IMR-90 (cell line): ENCODE measurements around the gene DHRSX. TPM values are rescaled to one million over a fixed set of nuclear protein-coding genes. Genes with fewer than 3 reads are reported as not detected.

Experiments used
- ATAC-seq: fragments of 200-7000 bp; cut with Tn5 transposase; 2 replicates; pipeline ENCODE4 v1.9.1; 2020; ENCODE audit warnings: low read depth, mild to moderate bottlenecking, moderate library complexity
- BruUV-seq: library from RNA; stranded (reverse); fragments of 400-500 nt; replicated peaks from 2 replicates; lab custom pipeline; 2021; lab: Mats Ljungman, UMichigan
- CTCF ChIA-PET: fragments of 300-600 bp; formaldehyde crosslinking; extraction: SDS; loops from one replicate; lab custom pipeline; 2021; ENCODE audit warnings: antibody characterized with exemption; lab: Yijun Ruan, JAX
- POLR2A ChIA-PET: fragments of 300-600 bp; sonication (Branson Sonifier 250); formaldehyde crosslinking; loops from one replicate; lab custom pipeline; 2022; ENCODE audit warnings: antibody characterized with exemption; ENCODE audit not compliant: unreplicated experiment; lab: Charles Lee
- DNase-seq: peaks from one replicate; pipeline ENCODE4 v3.0.0; 2013
- H2AFZ ChIP-seq: replicated peaks from 2 replicates; pipeline ENCODE3; 2013; ENCODE audit warnings: low read length, mild to moderate bottlenecking; ENCODE audit not compliant: poor library complexity
- H2AK5ac ChIP-seq: 2 replicates; pipeline ENCODE4 v1.6.1; 2013; ENCODE audit warnings: low read depth, low read length, inconsistent platforms
- H2AK9ac ChIP-seq: replicated peaks from 2 replicates; pipeline ENCODE3; 2013; ENCODE audit warnings: mild to moderate bottlenecking, low read depth, low read length, moderate library complexity; ENCODE audit not compliant: poor library complexity
- H2BK120ac ChIP-seq: 2 replicates; pipeline ENCODE4 v1.6.1; 2013; ENCODE audit warnings: low read depth, low read length, inconsistent platforms
- H2BK15ac ChIP-seq: 3 replicates; pipeline ENCODE4 v1.6.1; 2013; ENCODE audit warnings: low read depth, low read length, inconsistent platforms
- H2BK20ac ChIP-seq: 2 replicates; pipeline ENCODE4 v1.6.1; 2013; ENCODE audit warnings: low read depth, mild to moderate bottlenecking, inconsistent platforms, low read length, moderate library complexity
- H2BK5ac ChIP-seq: 2 replicates; pipeline ENCODE4 v1.6.1; 2013; ENCODE audit warnings: mild to moderate bottlenecking, low read depth, low read length, inconsistent platforms; ENCODE audit not compliant: poor library complexity, severe bottlenecking
- H3K14ac ChIP-seq: replicated peaks from 2 replicates; pipeline ENCODE4 v1.6.1; 2013; ENCODE audit warnings: low read depth, low read length, inconsistent platforms
- H3K18ac ChIP-seq: 2 replicates; pipeline ENCODE4 v1.6.1; 2013; ENCODE audit warnings: low read depth, low read length, control low read depth
- H3K23ac ChIP-seq: 2 replicates; pipeline ENCODE4 v1.6.1; 2013; ENCODE audit warnings: low read depth, low read length, inconsistent platforms
- H3K27ac ChIP-seq: 2 replicates; pipeline ENCODE4 v1.5.1; 2013; ENCODE audit warnings: mild to moderate bottlenecking, control low read depth, low read length; ENCODE audit not compliant: insufficient read depth
- H3K27me3 ChIP-seq: 2 replicates; pipeline ENCODE4 v1.6.1; 2013; ENCODE audit warnings: low read length; ENCODE audit not compliant: control insufficient read depth, insufficient read depth
- H3K36me3 ChIP-seq: 2 replicates; pipeline ENCODE4 v1.6.1; 2013; ENCODE audit warnings: low read length, mixed read lengths; ENCODE audit not compliant: control insufficient read depth, insufficient read depth
- H3K4ac ChIP-seq: 2 replicates; pipeline ENCODE4 v1.6.1; 2013; ENCODE audit warnings: low read depth, low read length, inconsistent platforms
- H3K4me1 ChIP-seq: 2 replicates; pipeline ENCODE4 v1.6.1; 2013; ENCODE audit warnings: low read length, mixed read lengths; ENCODE audit not compliant: control insufficient read depth, insufficient read depth
- H3K4me2 ChIP-seq: 2 replicates; pipeline ENCODE4 v1.6.1; 2013; ENCODE audit warnings: low read depth, mild to moderate bottlenecking, control low read depth, low read length, moderate library complexity
- H3K4me3 ChIP-seq: 2 replicates; pipeline ENCODE4 v1.5.1; 2013; ENCODE audit warnings: low read depth, mild to moderate bottlenecking, control low read depth, low read length, moderate library complexity; ENCODE audit not compliant: insufficient read depth
- H3K56ac ChIP-seq: 2 replicates; pipeline ENCODE4 v1.6.1; 2013; ENCODE audit warnings: low read length, inconsistent platforms; ENCODE audit not compliant: insufficient read depth; ENCODE audit errors: extremely low read depth
- H3K79me1 ChIP-seq, 2 experiments: 2 replicates each; pipeline ENCODE4 v1.6.1; 2013; ENCODE audit warnings: low read length in 2 of 2, inconsistent platforms in 1 of 2, low read depth in 1 of 2
- H3K9ac ChIP-seq: 2 replicates; pipeline ENCODE4 v1.6.1; 2013; ENCODE audit warnings: low read depth, low read length, control low read depth
- H3K9me1 ChIP-seq: 2 replicates; pipeline ENCODE4 v1.6.1; 2013; ENCODE audit warnings: low read length, inconsistent platforms; ENCODE audit not compliant: insufficient read depth
- H3K9me3 ChIP-seq: 2 replicates; pipeline ENCODE4 v1.6.1; 2013; ENCODE audit warnings: low read length; ENCODE audit not compliant: control insufficient read depth, insufficient read depth
- H4K20me1 ChIP-seq: 2 replicates; pipeline ENCODE4 v1.6.1; 2013; ENCODE audit warnings: low read length, inconsistent platforms; ENCODE audit not compliant: insufficient read depth
- H4K5ac ChIP-seq: 2 replicates; pipeline ENCODE4 v1.6.1; 2013; ENCODE audit warnings: mild to moderate bottlenecking, low read depth, low read length, control low read depth
- H4K8ac ChIP-seq, 2 experiments: 2 replicates each; pipeline ENCODE4 v1.6.1; 2013; ENCODE audit warnings: low read depth in 2 of 2, low read length in 2 of 2, control low read depth in 1 of 2, inconsistent platforms in 1 of 2
- H4K91ac ChIP-seq: 2 replicates; pipeline ENCODE4 v1.6.1; 2013; ENCODE audit warnings: low read depth, low read length, inconsistent platforms; ENCODE audit not compliant: insufficient read depth
- BHLHE40 ChIP-seq: fragments of 150-350 bp; IDR thresholded peaks from 2 replicates; pipeline ENCODE4 v1.6.1; 2016; ENCODE audit warnings: mild to moderate bottlenecking, low read depth, low read length
- CEBPB ChIP-seq: IDR thresholded peaks from 2 replicates; pipeline ENCODE4 v1.6.1; 2012; ENCODE audit warnings: low read depth, low read length, improper control_type of control experiment
- CHD1 ChIP-seq: IDR thresholded peaks from 2 replicates; pipeline ENCODE4 v1.6.1; 2012; ENCODE audit warnings: low read depth, low read length, improper control_type of control experiment
- CTCF ChIP-seq: conservative IDR thresholded peaks from 2 replicates; pipeline ENCODE4 v1.5.1; 2012; ENCODE audit warnings: mild to moderate bottlenecking, low read depth, low read length, improper control_type of control experiment
- FOS ChIP-seq: fragments of 150-350 bp; IDR thresholded peaks from 2 replicates; pipeline ENCODE4 v1.6.1; 2016; ENCODE audit warnings: low read depth, low read length
- MAZ ChIP-seq: IDR thresholded peaks from 2 replicates; pipeline ENCODE4 v1.6.1; 2012; ENCODE audit warnings: low read depth, mild to moderate bottlenecking, low read length, improper control_type of control experiment, moderate library complexity, borderline replicate concordance
- MXI1 ChIP-seq: IDR thresholded peaks from 2 replicates; pipeline ENCODE4 v1.6.1; 2012; ENCODE audit warnings: low read depth, mild to moderate bottlenecking, low read length, moderate library complexity, borderline replicate concordance
- NFE2L2 ChIP-seq: fragments of 150-350 bp; IDR thresholded peaks from 2 replicates; pipeline ENCODE4 v1.6.1; 2016; ENCODE audit warnings: low read depth, mild to moderate bottlenecking, low read length
- POLR2A ChIP-seq: IDR thresholded peaks from 2 replicates; pipeline ENCODE4 v1.6.1; 2012; ENCODE audit warnings: mild to moderate bottlenecking, low read depth, low read length
- RAD21 ChIP-seq: IDR thresholded peaks from 2 replicates; pipeline ENCODE4 v1.6.1; 2012; ENCODE audit warnings: low read length, improper control_type of control experiment
- RCOR1 ChIP-seq: IDR thresholded peaks from 2 replicates; pipeline ENCODE4 v1.6.1; 2012; ENCODE audit warnings: mild to moderate bottlenecking, low read length, improper control_type of control experiment; ENCODE audit not compliant: insufficient replicate concordance
- RFX5 ChIP-seq: IDR thresholded peaks from 2 replicates; pipeline ENCODE4 v1.8.0; 2012; ENCODE audit warnings: low read depth, mild to moderate bottlenecking, low read length, moderate library complexity
- SMC3 ChIP-seq: fragments of 150-350 bp; IDR thresholded peaks from 2 replicates; pipeline ENCODE4 v1.6.1; 2016; ENCODE audit warnings: low read depth, mild to moderate bottlenecking, antibody characterized with exemption, low read length, moderate library complexity
- USF2 ChIP-seq: fragments of 150-350 bp; IDR thresholded peaks from 2 replicates; pipeline ENCODE4 v1.6.1; 2017; ENCODE audit warnings: mild to moderate bottlenecking, antibody characterized with exemption, low read length, low read depth
- WGBS, 2 experiments: methylation state at CpG; one replicate each; pipeline versions ENCODE4 v1.1.5 to v1.1.7; 2013; ENCODE audit warnings: missing lambda C conversion rate in 2 of 2; ENCODE audit not compliant: insufficient read length in 1 of 2; ENCODE audit errors: extremely low coverage in 2 of 2; 5-methylcytosine and 5-hydroxymethylcytosine counted together
- dilution Hi-C: fragments of 300-500 bp; cut with HindIII; formaldehyde crosslinking; loops from one replicate; pipeline ENCODE4 v1.14.3; 2018; ENCODE audit warnings: low sequenced_read_pairs; ENCODE audit not compliant: unreplicated experiment
- in situ Hi-C: fragments of 300-500 bp; cut with MboI; formaldehyde crosslinking; loops from 3 replicates; pipeline ENCODE4 v1.14.3; 2019; ENCODE audit warnings: low sequenced_read_pairs, inconsistent platforms, mixed read lengths
- intact Hi-C: fragments of 100-400 bp; cut with micrococcal nuclease; formaldehyde crosslinking; loops from 2 replicates; pipeline ENCODE4 v1.10.0; 2022
- polyA plus RNA-seq, 3 experiments: library from polyadenylated mRNA; depleted of rRNA; stranded (reverse); fragments of >200 nt; gene quantifications; 2 replicates each; pipeline ENCODE4 v1.2.3, GENCODE V29; 2012; ENCODE audit warnings: low replicate concordance in 1 of 3
- total RNA-seq: library from RNA; depleted of rRNA; stranded (reverse); fragments of >200 nt; gene quantifications from 2 replicates; pipeline ENCODE4 v1.2.3, GENCODE V29; 2012
- TF ChIP-seq, protein P1 (sequence below): fragments of 150-350 bp; IDR thresholded peaks from 2 replicates; pipeline ENCODE4 v1.6.1; 2016; ENCODE audit warnings: low read depth, mild to moderate bottlenecking, low read length, moderate library complexity, borderline replicate concordance

DHRSX gene
- total and polyA plus RNA-seq, 2 of the 4 experiments (the other 2 are of a cell fraction): 26.2 to 38.0 TPM

DNA sequence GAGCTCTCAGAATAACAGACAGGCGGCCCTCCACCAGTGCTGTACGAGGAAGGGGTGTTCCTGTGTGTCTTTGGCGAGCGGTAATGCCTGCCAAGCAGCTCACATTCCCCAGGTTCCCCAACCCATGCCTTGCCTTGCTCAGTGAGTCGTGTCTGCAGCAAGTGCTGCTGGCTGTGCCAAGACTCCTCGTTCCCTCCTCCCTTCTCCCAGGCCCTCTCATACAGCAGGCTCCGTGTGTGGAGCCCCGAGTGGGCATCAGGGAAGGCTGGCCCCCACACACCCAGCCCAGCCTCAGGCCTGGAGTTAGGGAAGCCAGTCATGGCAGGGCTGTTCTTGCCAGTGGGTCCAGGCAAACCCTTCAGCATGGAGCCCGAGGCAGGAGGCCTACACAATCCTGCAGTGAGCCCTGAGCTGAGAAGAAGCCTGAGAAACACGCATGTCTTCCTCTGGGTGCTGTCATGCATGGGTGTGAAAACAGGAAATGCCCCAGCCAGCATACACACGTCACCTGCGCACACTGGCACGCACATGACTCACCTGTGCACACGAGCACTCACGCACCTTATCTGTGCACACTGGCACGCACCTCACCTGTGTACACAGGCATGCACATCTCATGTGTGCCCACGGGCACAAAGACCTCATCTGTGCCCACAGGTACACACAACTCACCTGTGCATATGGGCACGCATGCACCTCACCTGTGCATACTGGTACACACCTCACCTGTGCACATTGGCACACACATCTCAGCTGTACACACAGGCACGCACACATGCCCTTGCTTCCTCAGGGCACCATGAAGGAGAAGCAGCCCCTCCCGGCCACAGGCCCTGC lies 238.7 kb downstream of the DHRSX start:
- ChIA-PET CTCF (no interaction called here), POLR2A (no interaction called here)
- ATAC-seq: no peak
- Histone ChIP-seq H2AK9ac (peak overlapping the region; percentile 24), H2BK20ac (no peak overlapping the region), H4K8ac (no peak overlapping the region), H2BK120ac (no peak overlapping the region), H4K91ac (no peak overlapping the region), H3K4ac (no peak overlapping the region), H3K27ac (no peak overlapping the region), H3K56ac (no peak overlapping the region), H3K4me3 (no peak overlapping the region), H3K79me1 (no peaks in the 10 kb centered on the region; a peak in 2 of 4 replicates), H4K5ac (no peak overlapping the region), H2AK5ac (no peak overlapping the region), H2AFZ (peak overlapping the region; percentile 58), H3K9ac (no peak overlapping the region), H3K14ac (no peak overlapping the region), H3K9me1 (peaks cover 11% of the 10 kb centered on the region), H3K23ac (no peak overlapping the region; the same call in 1 of the 2 replicates), H2BK15ac (no peak overlapping the region), H3K18ac (no peak overlapping the region), H2BK5ac (no peak overlapping the region), H3K27me3 (no peaks in the 10 kb centered on the region), H3K4me2 (no peak overlapping the region), H3K36me3 (peaks cover 16% of the 10 kb centered on the region), H4K20me1 (0 out of 2 replicates have a peak, but pooled peaks cover 4% of the 10 kb centered on the region), H3K9me3 (no peaks in the 10 kb centered on the region), H3K4me1 (no peaks in the 10 kb centered on the region)
- peak; percentile 8 for DNase-seq
- intact Hi-C loops (no loop called here), in situ Hi-C loops (no loop called here), dilution Hi-C loops (no loop called here)
- no TSS peak for BruUV-seq
- 97% methylated on average over 7 of the region's 20 CpGs; no CpG with 5 or more reads in 1 of the 2 experiments for WGBS, 2 experiments
- TF ChIP-seq CHD1: no peak
- no peak for TF ChIP-seq CEBPB
- no peak for TF ChIP-seq NFE2L2
- TF ChIP-seq CTCF: no peak
- TF ChIP-seq, protein P1, sequence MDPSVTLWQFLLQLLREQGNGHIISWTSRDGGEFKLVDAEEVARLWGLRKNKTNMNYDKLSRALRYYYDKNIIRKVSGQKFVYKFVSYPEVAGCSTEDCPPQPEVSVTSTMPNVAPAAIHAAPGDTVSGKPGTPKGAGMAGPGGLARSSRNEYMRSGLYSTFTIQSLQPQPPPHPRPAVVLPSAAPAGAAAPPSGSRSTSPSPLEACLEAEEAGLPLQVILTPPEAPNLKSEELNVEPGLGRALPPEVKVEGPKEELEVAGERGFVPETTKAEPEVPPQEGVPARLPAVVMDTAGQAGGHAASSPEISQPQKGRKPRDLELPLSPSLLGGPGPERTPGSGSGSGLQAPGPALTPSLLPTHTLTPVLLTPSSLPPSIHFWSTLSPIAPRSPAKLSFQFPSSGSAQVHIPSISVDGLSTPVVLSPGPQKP: no peak
- TF ChIP-seq POLR2A: no peak
- no peak for TF ChIP-seq SMC3
- TF ChIP-seq USF2: no peak
- TF ChIP-seq RFX5: no peak
- no peak for TF ChIP-seq FOS
- TF ChIP-seq BHLHE40: no peak
- no peak for TF ChIP-seq MXI1
- no peak for TF ChIP-seq RCOR1
- TF ChIP-seq RAD21: no peak
- no peak for TF ChIP-seq MAZ
